ENCODE data around the gene PET100.

PET100 gene

GRCh38 chr19:7629347-7630054 lies at the start of gene PET100, which contains the start of gene XAB2:
PET100 (plus strand) TSS chr19:7629793; CDS start chr19:7629834, 41 bp downstream.
XAB2 (minus strand) TSS chr19:7629545; CDS start chr19:7629527, 18 bp downstream.
- DNase-seq (ENCODE audit: low spot score) = peak; percentile 99

GRCh38 chr19:7582446-7582845 lies 47.1 kb upstream of the PET100 start:
- DNase-seq (ENCODE audit: low spot score) = no peak

GRCh38 chr19:7589822-7590221 lies 39.8 kb upstream of the PET100 start:
- no peak for DNase-seq (ENCODE audit: low spot score)

GRCh38 chr19:7590256-7590655 lies 39.3 kb upstream of the PET100 start:
- no peak for DNase-seq (ENCODE audit: low spot score)

- DNase-seq (ENCODE audit: low spot score) = peak; percentile 72
Measured at GRCh38 chr19:7595466-7596133, 34.0 kb upstream of the PET100 start, which contains the start of gene CAMSAP3. CAMSAP3 (plus strand) TSS chr19:7595863; CDS start chr19:7596003, 140 bp downstream.

- no peak for DNase-seq (ENCODE audit: low spot score)
Measured at GRCh38 chr19:7596211-7596937, 33.2 kb upstream of the PET100 start.

- no peak for DNase-seq (ENCODE audit: low spot score)
Measured at GRCh38 chr19:7597689-7598088, 31.9 kb upstream of the PET100 start.

GRCh38 chr19:7598180-7598579 lies 31.4 kb upstream of the PET100 start:
- DNase-seq (ENCODE audit: low spot score) = no peak

- no peak for DNase-seq (ENCODE audit: low spot score)
Measured at GRCh38 chr19:7600721-7601120, 28.9 kb upstream of the PET100 start.

- no peak for DNase-seq (ENCODE audit: low spot score)
Measured at GRCh38 chr19:7602240-7602934, 27.2 kb upstream of the PET100 start.

GRCh38 chr19:7602935-7603497 lies 26.6 kb upstream of the PET100 start:
- DNase-seq (ENCODE audit: low spot score) = no peak

GRCh38 chr19:7603919-7604318 lies 25.7 kb upstream of the PET100 start:
- no peak for DNase-seq (ENCODE audit: low spot score)

- DNase-seq (ENCODE audit: low spot score) = no peak
Measured at GRCh38 chr19:7605490-7606222, 23.9 kb upstream of the PET100 start.

- DNase-seq (ENCODE audit: low spot score) = no peak
Measured at GRCh38 chr19:7606289-7606688, 23.3 kb upstream of the PET100 start.

- DNase-seq (ENCODE audit: low spot score) = no peak
Measured at GRCh38 chr19:7607212-7607873, 22.2 kb upstream of the PET100 start.

- DNase-seq (ENCODE audit: low spot score) = no peak
Measured at GRCh38 chr19:7607874-7608560, 21.6 kb upstream of the PET100 start.

- DNase-seq (ENCODE audit: low spot score) = no peak
Measured at GRCh38 chr19:7610491-7611240, 18.9 kb upstream of the PET100 start.

- no peak for DNase-seq (ENCODE audit: low spot score)
Measured at GRCh38 chr19:7611541-7612279, 17.9 kb upstream of the PET100 start.
